Central memory CD8-positive, alpha-beta T cell (primary cell): ENCODE data around the gene TNFRSF11A.

Experiments used
- ATAC-seq: fragments of 150-1000 bp; cut with Tn5 transposase; replicated peaks from 2 replicates; pipeline ENCODE4 v1.10.0; 2022; ENCODE audit warnings: mild to moderate bottlenecking, moderate FRiP score, moderate number of reproducible peaks; ENCODE audit not compliant: poor library complexity, severe bottlenecking; ENCODE audit errors: extremely low read depth
- DNase-seq, 2 donors: peaks; one replicate each; pipeline ENCODE4 v3.0.0; 2021; ENCODE audit warnings: low spot score in 2 of 2
- H3K27ac Mint-ChIP-seq: one replicate; pipeline ENCODE4 v1.8.0; 2022; ENCODE audit warnings: low read depth, mild to moderate bottlenecking, moderate library complexity, mixed read lengths
- H3K27me3 Mint-ChIP-seq: one replicate; pipeline ENCODE4 v1.8.0; 2022; ENCODE audit warnings: mixed read lengths
- H3K36me3 Mint-ChIP-seq: one replicate; pipeline ENCODE4 v1.8.0; 2022; ENCODE audit warnings: mild to moderate bottlenecking, moderate library complexity, mixed read lengths; ENCODE audit not compliant: insufficient read depth
- H3K4me1 Mint-ChIP-seq: one replicate; pipeline ENCODE4 v1.8.0; 2022; ENCODE audit warnings: mixed read lengths
- H3K4me3 Mint-ChIP-seq: one replicate; pipeline ENCODE4 v1.8.0; 2022; ENCODE audit warnings: mild to moderate bottlenecking, moderate library complexity, mixed read lengths
- H3K9me3 Mint-ChIP-seq: one replicate; pipeline ENCODE4 v1.8.0; 2022; ENCODE audit warnings: mixed read lengths

The TNFRSF11A gene

GRCh38 chr18:62294073-62294472 is 31.0 kb upstream of the TNFRSF11A start:
- no peak overlapping the region for H3K4me3 Mint-ChIP-seq
- DNase-seq: no peak
- ATAC-seq: no peak
- no peaks in the 10 kb centered on the region for H3K4me1 Mint-ChIP-seq
- H3K36me3 Mint-ChIP-seq: peaks cover 15% of the 10 kb centered on the region
- no peaks in the 10 kb centered on the region for H3K27me3 Mint-ChIP-seq
- H3K27ac Mint-ChIP-seq: no peak overlapping the region
- no peaks in the 10 kb centered on the region for H3K9me3 Mint-ChIP-seq

DNA sequence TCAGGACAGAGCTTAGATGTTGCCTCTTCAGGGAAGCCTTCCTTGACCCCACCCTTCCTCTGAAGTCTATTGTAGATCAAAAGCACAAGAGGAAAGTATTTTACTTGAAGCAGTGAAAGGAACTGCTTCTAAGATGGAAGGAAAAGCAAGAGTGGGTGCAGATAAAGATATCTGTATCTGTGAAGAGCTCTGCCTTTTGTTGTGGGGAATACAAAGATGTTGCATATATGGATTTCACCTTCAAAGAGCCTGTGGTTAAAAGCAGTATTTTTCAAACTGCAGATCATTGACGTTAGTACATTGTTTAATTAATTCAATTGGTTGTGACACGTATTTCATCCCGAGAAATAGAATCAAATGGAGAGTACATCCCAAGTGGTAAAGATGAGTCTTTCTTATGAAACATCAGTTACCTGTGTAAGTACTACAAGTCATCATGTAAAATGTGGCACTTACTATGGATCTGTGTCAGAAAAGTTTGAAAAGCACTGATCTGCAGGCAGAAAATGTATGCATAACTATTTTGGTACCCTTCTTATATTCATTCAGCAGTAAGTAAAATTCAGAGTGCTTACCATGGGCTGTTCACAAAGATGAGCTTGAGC is 24.6 kb upstream of the TNFRSF11A start:
- H3K36me3 Mint-ChIP-seq: peaks cover 48% of the 10 kb centered on the region
- DNase-seq (no peak), ATAC-seq (no peak)
- H3K27me3 Mint-ChIP-seq: no peaks in the 10 kb centered on the region
- H3K27ac Mint-ChIP-seq: peak overlapping the region; percentile 9
- H3K9me3 Mint-ChIP-seq: no peaks in the 10 kb centered on the region
- no peak overlapping the region for H3K4me3 Mint-ChIP-seq
- H3K4me1 Mint-ChIP-seq: peaks cover 6% of the 10 kb centered on the region

GRCh38 chr18:62301322-62301721 is 23.8 kb upstream of the TNFRSF11A start:
- H3K4me3 Mint-ChIP-seq: no peak overlapping the region
- H3K9me3 Mint-ChIP-seq: no peaks in the 10 kb centered on the region
- DNase-seq: no peak
- peaks cover 49% of the 10 kb centered on the region for H3K36me3 Mint-ChIP-seq
- H3K27me3 Mint-ChIP-seq: no peaks in the 10 kb centered on the region
- no peak for ATAC-seq
- H3K27ac Mint-ChIP-seq: peak overlapping the region; percentile 5
- peaks cover 6% of the 10 kb centered on the region for H3K4me1 Mint-ChIP-seq

GRCh38 chr18:62312851-62313250 is 12.3 kb upstream of the TNFRSF11A start:
- Mint-ChIP-seq H3K27me3 (no peaks in the 10 kb centered on the region), H3K27ac (no peak overlapping the region), H3K36me3 (peaks cover 1% of the 10 kb centered on the region), H3K4me3 (no peak overlapping the region), H3K9me3 (no peaks in the 10 kb centered on the region), H3K4me1 (no peaks in the 10 kb centered on the region)
- DNase-seq (no peak), ATAC-seq (no peak)

DNA sequence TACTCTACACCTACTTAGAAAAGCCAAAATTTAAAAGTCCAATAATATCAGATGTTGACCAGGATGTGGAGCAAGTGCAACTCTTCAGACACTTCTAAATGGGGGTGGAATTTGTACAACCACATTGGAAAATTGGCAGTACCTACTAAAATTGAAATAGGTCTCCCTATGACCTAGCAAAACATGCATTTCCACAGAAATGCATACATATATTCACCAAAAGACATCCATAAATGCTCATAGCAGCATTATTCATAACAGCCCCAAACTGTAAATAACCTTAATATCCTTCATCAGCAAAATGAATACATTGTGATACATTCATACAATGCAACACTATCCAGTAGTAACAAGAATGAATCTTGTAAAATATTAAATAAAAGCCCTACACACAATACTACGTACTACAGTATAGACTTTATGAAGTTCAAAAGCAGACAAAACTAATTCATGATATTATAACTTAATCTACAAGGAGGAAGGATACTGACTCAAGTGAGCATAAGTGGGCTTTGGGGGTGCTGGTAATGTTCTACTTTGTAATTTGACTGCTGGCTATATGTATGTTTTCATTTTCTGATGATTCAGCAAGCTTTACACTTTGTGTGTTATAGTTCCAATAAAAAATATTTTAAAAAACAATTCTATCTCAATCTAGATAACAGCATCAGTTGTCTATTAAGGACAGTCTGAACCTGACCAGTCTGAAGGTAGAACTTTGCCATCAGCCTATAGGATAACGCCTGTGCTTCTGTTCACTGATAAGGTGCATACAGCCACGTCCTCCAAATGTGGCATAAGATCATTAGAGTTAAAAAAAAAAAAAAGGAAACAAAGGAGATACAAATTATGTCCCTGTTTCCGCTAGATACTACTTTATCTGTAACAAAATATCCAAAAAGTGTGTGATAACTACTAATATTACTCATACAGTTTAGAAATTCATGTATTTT is 6.6 kb upstream of the TNFRSF11A start:
- Mint-ChIP-seq H3K27ac (no peak overlapping the region), H3K9me3 (no peaks in the 10 kb centered on the region), H3K4me1 (no peaks in the 10 kb centered on the region), H3K4me3 (no peak overlapping the region), H3K36me3 (peaks cover 4% of the 10 kb centered on the region), H3K27me3 (peaks cover 23% of the 10 kb centered on the region)
- DNase-seq (no peak), ATAC-seq (no peak)

DNA sequence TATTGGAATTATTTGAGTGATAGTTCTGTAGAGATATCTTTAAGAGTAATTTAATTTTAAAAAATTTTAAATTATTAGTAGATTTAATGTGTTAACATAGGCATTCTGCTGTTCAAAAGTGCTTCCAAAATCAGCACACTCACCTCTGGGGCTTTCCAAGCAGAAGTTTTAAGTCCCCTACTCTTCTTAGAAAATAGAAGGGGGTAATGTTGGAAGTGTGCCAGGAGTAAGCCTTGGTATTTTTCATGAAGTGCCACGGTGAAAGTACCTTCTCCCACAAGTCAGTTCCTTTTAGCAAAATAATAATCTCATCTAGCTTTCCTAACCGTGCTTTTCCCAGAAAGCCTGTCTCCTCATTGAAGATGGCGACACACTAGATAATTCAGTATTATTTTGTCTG is 3.9 kb upstream of the TNFRSF11A start:
- Mint-ChIP-seq H3K4me3 (no peak overlapping the region), H3K4me1 (peaks cover 12% of the 10 kb centered on the region), H3K27me3 (peaks cover 44% of the 10 kb centered on the region), H3K9me3 (no peaks in the 10 kb centered on the region), H3K27ac (no peak overlapping the region), H3K36me3 (peaks cover 9% of the 10 kb centered on the region)
- ATAC-seq: no peak
- no peak for DNase-seq

DNA sequence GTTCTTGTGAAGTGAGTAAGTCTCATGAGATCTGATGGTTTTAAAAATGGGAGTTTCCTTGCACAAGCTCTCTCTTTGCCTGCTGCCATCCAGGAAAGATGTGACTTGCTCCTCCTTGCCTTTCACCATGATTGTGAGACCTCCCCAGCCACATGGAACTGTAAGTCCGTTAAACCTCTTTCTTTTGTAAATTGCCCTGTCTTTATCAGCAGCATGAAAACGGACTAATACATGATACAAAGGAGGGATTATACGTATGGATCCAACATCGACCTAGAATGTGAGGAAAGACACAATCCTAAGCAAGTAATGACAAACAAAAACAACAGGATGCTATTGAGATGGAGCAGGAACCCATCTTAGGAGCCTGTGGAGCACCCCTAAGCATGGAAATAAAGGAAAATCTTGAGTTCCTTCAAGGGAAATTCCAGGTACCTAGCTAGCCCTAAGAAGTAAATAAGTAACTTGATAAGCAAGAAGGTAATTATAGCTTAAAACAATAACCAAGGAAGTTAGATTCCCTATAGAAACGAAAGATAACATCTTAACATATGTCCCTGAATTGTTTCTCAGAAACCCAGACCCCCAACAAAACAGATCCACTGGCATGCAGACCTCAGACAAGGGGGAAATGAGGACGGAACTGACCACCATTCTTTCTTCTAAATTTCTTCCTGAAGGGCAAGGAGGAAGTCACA is 1.5 kb upstream of the TNFRSF11A start:
- peaks cover 13% of the 10 kb centered on the region for H3K4me1 Mint-ChIP-seq
- no peaks in the 10 kb centered on the region for H3K9me3 Mint-ChIP-seq
- peaks cover 68% of the 10 kb centered on the region for H3K27me3 Mint-ChIP-seq
- no peak for ATAC-seq
- no peak overlapping the region for H3K27ac Mint-ChIP-seq
- H3K36me3 Mint-ChIP-seq: peaks cover 9% of the 10 kb centered on the region
- DNase-seq: no peak
- H3K4me3 Mint-ChIP-seq: peak overlapping the region; percentile 49

DNA sequence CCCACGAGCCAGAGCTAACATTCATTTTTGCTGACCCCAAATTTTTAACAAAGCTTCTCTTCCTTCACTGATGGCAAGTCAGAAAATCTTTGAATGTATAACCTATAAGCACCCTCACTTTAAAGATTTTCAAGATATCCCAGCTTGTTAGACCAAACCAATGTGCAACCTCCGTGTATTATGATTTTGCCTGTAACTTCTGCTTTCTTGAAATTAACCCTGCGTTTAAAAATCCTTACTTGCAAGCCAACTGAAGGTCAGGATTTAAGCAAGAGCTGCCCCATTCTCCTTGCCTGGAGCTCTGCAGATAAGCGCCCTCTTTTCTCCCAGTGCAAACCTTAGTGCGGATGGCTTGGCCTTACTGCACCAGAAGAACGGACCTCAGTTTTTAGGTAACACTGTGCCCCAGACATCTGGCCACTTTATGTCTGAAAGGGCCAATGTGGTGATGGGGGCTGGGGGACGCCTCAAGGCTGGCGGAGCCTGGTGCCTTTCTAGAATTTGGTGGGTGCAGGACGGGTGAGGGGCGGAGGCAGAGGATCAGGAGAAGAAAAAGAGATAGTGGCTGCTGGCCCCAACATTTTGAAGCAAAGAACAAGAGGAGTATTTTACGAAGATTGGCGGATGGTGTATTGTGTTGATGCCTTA is 805 bp upstream of the TNFRSF11A start:
- DNase-seq: no peak
- no peaks in the 10 kb centered on the region for H3K9me3 Mint-ChIP-seq
- H3K4me1 Mint-ChIP-seq: peaks cover 13% of the 10 kb centered on the region
- ATAC-seq: no peak
- H3K27ac Mint-ChIP-seq: peak overlapping the region; percentile 76
- H3K36me3 Mint-ChIP-seq: peaks cover 9% of the 10 kb centered on the region
- peak overlapping the region; percentile 80 for H3K4me3 Mint-ChIP-seq
- H3K27me3 Mint-ChIP-seq: peaks cover 75% of the 10 kb centered on the region

GRCh38 chr18:62325806-62326645 is 916 bp downstream of the TNFRSF11A start:
- Mint-ChIP-seq H3K4me3 (peak overlapping the region; percentile 72), H3K27ac (no peak overlapping the region), H3K4me1 (peaks cover 13% of the 10 kb centered on the region), H3K9me3 (no peaks in the 10 kb centered on the region), H3K36me3 (peaks cover 9% of the 10 kb centered on the region), H3K27me3 (peaks cover 92% of the 10 kb centered on the region)
- ATAC-seq (no peak), DNase-seq (no peak)

- peak overlapping the region; percentile 72 for H3K4me3 Mint-ChIP-seq
- no peak for DNase-seq
- peaks cover 13% of the 10 kb centered on the region for H3K4me1 Mint-ChIP-seq
- no peaks in the 10 kb centered on the region for H3K9me3 Mint-ChIP-seq
- no peak overlapping the region for H3K27ac Mint-ChIP-seq
- no peak for ATAC-seq
- H3K36me3 Mint-ChIP-seq: peaks cover 10% of the 10 kb centered on the region
- peaks cover 94% of the 10 kb centered on the region for H3K27me3 Mint-ChIP-seq
These were observed 1.7 kb downstream of the TNFRSF11A start for GRCh38 chr18:62326646-62327348.

DNA sequence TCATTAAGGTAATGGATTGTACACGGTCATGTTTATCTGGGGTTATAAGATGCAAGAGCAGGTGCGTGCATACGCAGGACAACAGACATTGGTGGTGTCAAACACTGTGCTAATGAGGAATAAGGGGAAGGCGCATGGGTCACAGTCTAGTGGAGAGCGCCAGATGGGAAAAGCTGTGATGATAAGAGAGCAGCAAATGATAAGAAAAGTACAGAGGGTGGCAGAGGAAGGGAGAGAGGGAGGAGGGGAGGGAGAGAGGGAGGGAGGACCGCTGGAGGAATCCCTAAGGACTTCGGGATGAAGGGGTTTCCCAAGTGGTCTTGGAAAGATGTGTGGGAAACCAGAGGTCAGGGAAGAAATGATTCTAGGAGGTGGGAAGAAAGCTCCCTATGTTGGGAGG is 2.9 kb downstream of the TNFRSF11A start:
- Mint-ChIP-seq H3K4me1 (peaks cover 13% of the 10 kb centered on the region), H3K9me3 (no peaks in the 10 kb centered on the region), H3K27ac (no peak overlapping the region), H3K27me3 (peaks cover 94% of the 10 kb centered on the region), H3K4me3 (no peak overlapping the region), H3K36me3 (peaks cover 10% of the 10 kb centered on the region)
- no peak for DNase-seq
- no peak for ATAC-seq
